ENCODE results near the gene GSTO2.

- TF ChIP-seq EZH2 (IDR thresholded peaks at IDR 0.05; ENCODE audit: insufficient read depth, low read length) (no peak), CTCF (IDR thresholded peaks at IDR 0.05; ENCODE audit: insufficient read depth, low read depth, low read length) (no peak)
These were observed 39.5 kb downstream of the GSTO2 start for GRCh38 chr10:104308439-104308903.
